ENCODE results near the gene PDZD8. TPM values are rescaled to one million over a fixed set of nuclear protein-coding genes. Genes with fewer than 3 reads are reported as not detected.

The PDZD8 gene
- total and polyA plus RNA-seq, 2 donors (not counting 3 experiments of a cell fraction or from before 2014, with no cell fraction given) = 5.9 to 22.6 TPM

GRCh38 chr10:117274509-117274908 lies 100.7 kb downstream of the PDZD8 start:
- H3K27me3 ChIP-seq (ENCODE audit: control insufficient read depth in 2 of 2, insufficient read depth in 2 of 2, low read length in 2 of 2) = no peaks in the 10 kb centered on the region
- CTCF ChIA-PET = interaction anchor here (1.1 to 2.1 kb wide), 3 partner anchors 12 to 45 kb away, joined by 3 to 9 read pairs (median 3); no protein-coding TSS in a partner anchor
- POLR2A ChIA-PET = no interaction called here
- no TSS peak for BruUV-seq (replicated peaks)
- no peak overlapping the region for H3K4me2 ChIP-seq (ENCODE audit: insufficient read depth, low read length)
- DNase-seq (ENCODE audit: low read depth, low spot score) (no peak), FAIRE-seq (no peak)
- no peak overlapping the region for H3K4me3 ChIP-seq (replicated peaks in 1 of 3; ENCODE audit: insufficient read depth in 1 of 3, low read depth in 1 of 3, low read length in 3 of 3)
- no peaks in the 10 kb centered on the region for H3K36me3 ChIP-seq (ENCODE audit: control insufficient read depth in 2 of 2, extremely low read depth in 1 of 2, insufficient read depth in 2 of 2, low read length in 2 of 2)
- dilution Hi-C loops (cut with MboI; ENCODE audit: extremely low pct_ligation_motif_present, low sequenced_read_pairs) (no loop called here), intact Hi-C loops (cut with micrococcal nuclease) (no loop called here)
- no peaks in the 10 kb centered on the region for H4K20me1 ChIP-seq (replicated peaks; ENCODE audit: control insufficient read depth, extremely low read depth, insufficient read depth, low read length)
- H3K27ac ChIP-seq (ENCODE audit: insufficient read depth, low read depth, low read length) = no peak overlapping the region
- H3K9me3 ChIP-seq (replicated peaks; ENCODE audit: control insufficient read depth, insufficient read depth, low read length) = no peaks in the 10 kb centered on the region
- no peak overlapping the region for H2AFZ ChIP-seq (ENCODE audit: low read depth, low read length)
- H3K9me1 ChIP-seq (replicated peaks; ENCODE audit: control insufficient read depth, extremely low read depth, insufficient read depth, low read length) = no peaks in the 10 kb centered on the region
- no peak overlapping the region for H3K9ac ChIP-seq (replicated peaks; ENCODE audit: extremely low read depth, insufficient read depth, low read length)
- no peaks in the 10 kb centered on the region for H3K79me2 ChIP-seq (ENCODE audit: control insufficient read depth, insufficient read depth, low read length)
- TF ChIP-seq POLR2AphosphoS5 (IDR thresholded peaks at IDR 0.05; ENCODE audit: insufficient read depth, low read depth, low read length) (no peak), MYC (IDR thresholded peaks at IDR 0.05; ENCODE audit: low read depth, low read length) (no peak), POLR2A (IDR thresholded peaks at IDR 0.05; ENCODE audit: low read depth, low read length) (no peak), JUN (IDR thresholded peaks at IDR 0.05; ENCODE audit: borderline replicate concordance, insufficient read depth, insufficient read length, low read depth) (no peak), CTCF (IDR thresholded peaks at IDR 0.05; ENCODE audit: extremely low read depth in 1 of 2, insufficient read depth in 1 of 2, low read depth in 1 of 2, low read length in 2 of 2) (no peak), EZH2 (IDR thresholded peaks at IDR 0.05; ENCODE audit: borderline replicate concordance, low read depth, low read length, severe bottlenecking) (no peak), FOS (IDR thresholded peaks at IDR 0.05; ENCODE audit: borderline replicate concordance, insufficient read depth, low read length) (no peak), GATA2 (IDR thresholded peaks at IDR 0.05; ENCODE audit: insufficient read depth, insufficient read length, low read depth, low read length) (no peak)
- TF ChIP-seq, protein P1, sequence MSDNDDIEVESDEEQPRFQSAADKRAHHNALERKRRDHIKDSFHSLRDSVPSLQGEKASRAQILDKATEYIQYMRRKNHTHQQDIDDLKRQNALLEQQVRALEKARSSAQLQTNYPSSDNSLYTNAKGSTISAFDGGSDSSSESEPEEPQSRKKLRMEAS (IDR thresholded peaks at IDR 0.05; ENCODE audit: insufficient read depth, insufficient read length) = no peak
- H3K4me1 ChIP-seq (ENCODE audit: control insufficient read depth, extremely low read depth, insufficient read depth, low read length) = no peaks in the 10 kb centered on the region
